HepG2 (cell line): ENCODE measurements around the gene SOX13. TPM values are rescaled to one million over a fixed set of nuclear protein-coding genes. Genes with fewer than 3 reads are reported as not detected.

ENCODE experiments used
- MED1 ChIP-seq: sonication (generic); formaldehyde crosslinking; IDR thresholded peaks from 2 replicates; pipeline ENCODE4 v1.4.0; 2020; ENCODE audit warnings: missing genetic modification reagents
- NAIF1 ChIP-seq: sonication (generic); formaldehyde crosslinking; IDR thresholded peaks from 2 replicates; pipeline ENCODE4 v1.5.0; 2020; ENCODE audit warnings: mild to moderate bottlenecking, missing genetic modification reagents, borderline replicate concordance
- ZNF562 ChIP-seq: sonication (generic); formaldehyde crosslinking; IDR thresholded peaks from 2 replicates; pipeline ENCODE4 v1.8.0; 2022; ENCODE audit warnings: missing genetic modification reagents, borderline replicate concordance
- ZNF891 ChIP-seq: sonication (generic); formaldehyde crosslinking; IDR thresholded peaks from 2 replicates; pipeline ENCODE4 v1.5.0; 2020; ENCODE audit warnings: mild to moderate bottlenecking, missing genetic modification reagents
- polyA plus RNA-seq, 8 experiments: library from polyadenylated mRNA; depleted of rRNA in 3 of 8; stranded (reverse) in 7 of 8; unstranded in 1 of 8; fragments of >200 nt; fragmentation: Illumina TruSeq in 4 of 8; extraction: Trizol in 4 of 8; gene quantifications; 2 replicates each; pipeline versions ENCODE4 v1.2.1 to v1.2.3, GENCODE V29; 2011 to 2016; ENCODE audit warnings: low read depth in 4 of 8, missing spikeins in 1 of 8, mixed read lengths in 1 of 8; ENCODE audit not compliant: insufficient read depth in 1 of 8
- total RNA-seq, 5 experiments: library from RNA; depleted of rRNA; stranded (reverse); fragments of >200 nt; fragmentation: Illumina TruSeq; extraction: Trizol; gene quantifications; 2 replicates each; pipeline ENCODE4 v1.2.3, GENCODE V29; 2016; ENCODE audit warnings: low read depth in 1 of 5
- TF ChIP-seq, protein P1 (sequence below): sonication (generic); formaldehyde crosslinking; IDR thresholded peaks from 2 replicates; pipeline ENCODE4 v1.5.0; 2020; ENCODE audit warnings: mild to moderate bottlenecking, missing genetic modification reagents, moderate library complexity
- TF ChIP-seq, protein P2 (sequence below): sonication (generic); formaldehyde crosslinking; IDR thresholded peaks from 2 replicates; pipeline ENCODE4 v1.5.1; 2020; ENCODE audit warnings: missing genetic modification reagents, mild to moderate bottlenecking, borderline replicate concordance
- TF ChIP-seq, protein P3 (sequence below): sonication (generic); formaldehyde crosslinking; IDR thresholded peaks from 2 replicates; pipeline ENCODE4 v1.4.0; 2020; ENCODE audit warnings: missing genetic modification reagents

SOX13 gene
- total and polyA plus RNA-seq, 2 of the 13 experiments (the other 11 are each of a cell fraction or from before 2014, with no cell fraction given): 13.3 to 15.8 TPM

DNA sequence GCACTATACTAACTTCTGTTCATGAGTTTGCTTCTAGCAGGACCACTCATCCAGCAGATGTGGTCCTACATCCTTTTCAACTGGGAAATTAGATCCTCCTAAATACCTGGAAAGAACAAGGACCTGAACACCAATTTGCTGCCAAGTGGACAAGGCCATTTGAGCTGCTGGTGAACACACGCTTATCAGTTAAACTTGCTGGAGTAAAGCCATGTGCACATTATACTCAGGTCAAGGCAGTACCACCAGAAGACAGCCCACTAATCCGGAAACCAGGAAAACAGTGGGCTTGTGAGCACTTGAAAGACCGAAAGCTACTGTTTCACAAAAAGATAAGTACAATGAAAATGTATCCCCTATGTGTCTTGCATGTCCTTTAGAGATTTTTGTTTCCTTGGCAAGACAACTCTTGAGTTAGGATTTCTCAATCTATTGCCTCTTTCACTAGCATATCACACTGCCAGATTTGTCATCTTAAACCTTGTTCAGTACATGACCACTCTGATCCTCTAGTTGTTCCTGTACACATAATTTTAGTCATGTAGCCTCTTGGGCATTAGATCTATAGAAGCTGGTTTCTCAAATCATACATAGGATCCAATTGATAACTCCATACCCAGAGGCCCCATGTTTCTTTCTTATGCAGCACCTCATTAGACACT, 97.7 kb downstream of the SOX13 start (continued):
- TF ChIP-seq, protein P1, sequence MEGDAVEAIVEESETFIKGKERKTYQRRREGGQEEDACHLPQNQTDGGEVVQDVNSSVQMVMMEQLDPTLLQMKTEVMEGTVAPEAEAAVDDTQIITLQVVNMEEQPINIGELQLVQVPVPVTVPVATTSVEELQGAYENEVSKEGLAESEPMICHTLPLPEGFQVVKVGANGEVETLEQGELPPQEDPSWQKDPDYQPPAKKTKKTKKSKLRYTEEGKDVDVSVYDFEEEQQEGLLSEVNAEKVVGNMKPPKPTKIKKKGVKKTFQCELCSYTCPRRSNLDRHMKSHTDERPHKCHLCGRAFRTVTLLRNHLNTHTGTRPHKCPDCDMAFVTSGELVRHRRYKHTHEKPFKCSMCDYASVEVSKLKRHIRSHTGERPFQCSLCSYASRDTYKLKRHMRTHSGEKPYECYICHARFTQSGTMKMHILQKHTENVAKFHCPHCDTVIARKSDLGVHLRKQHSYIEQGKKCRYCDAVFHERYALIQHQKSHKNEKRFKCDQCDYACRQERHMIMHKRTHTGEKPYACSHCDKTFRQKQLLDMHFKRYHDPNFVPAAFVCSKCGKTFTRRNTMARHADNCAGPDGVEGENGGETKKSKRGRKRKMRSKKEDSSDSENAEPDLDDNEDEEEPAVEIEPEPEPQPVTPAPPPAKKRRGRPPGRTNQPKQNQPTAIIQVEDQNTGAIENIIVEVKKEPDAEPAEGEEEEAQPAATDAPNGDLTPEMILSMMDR: no peak
- TF ChIP-seq MED1 (CRISPR knock-in tag) (no peak), ZNF562 (CRISPR knock-in tag) (no peak), NAIF1 (CRISPR knock-in tag) (no peak), ZNF891 (CRISPR knock-in tag) (no peak)
- TF ChIP-seq, protein P2, sequence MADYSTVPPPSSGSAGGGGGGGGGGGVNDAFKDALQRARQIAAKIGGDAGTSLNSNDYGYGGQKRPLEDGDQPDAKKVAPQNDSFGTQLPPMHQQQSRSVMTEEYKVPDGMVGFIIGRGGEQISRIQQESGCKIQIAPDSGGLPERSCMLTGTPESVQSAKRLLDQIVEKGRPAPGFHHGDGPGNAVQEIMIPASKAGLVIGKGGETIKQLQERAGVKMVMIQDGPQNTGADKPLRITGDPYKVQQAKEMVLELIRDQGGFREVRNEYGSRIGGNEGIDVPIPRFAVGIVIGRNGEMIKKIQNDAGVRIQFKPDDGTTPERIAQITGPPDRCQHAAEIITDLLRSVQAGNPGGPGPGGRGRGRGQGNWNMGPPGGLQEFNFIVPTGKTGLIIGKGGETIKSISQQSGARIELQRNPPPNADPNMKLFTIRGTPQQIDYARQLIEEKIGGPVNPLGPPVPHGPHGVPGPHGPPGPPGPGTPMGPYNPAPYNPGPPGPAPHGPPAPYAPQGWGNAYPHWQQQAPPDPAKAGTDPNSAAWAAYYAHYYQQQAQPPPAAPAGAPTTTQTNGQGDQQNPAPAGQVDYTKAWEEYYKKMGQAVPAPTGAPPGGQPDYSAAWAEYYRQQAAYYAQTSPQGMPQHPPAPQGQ (CRISPR knock-in tag): no peak
- TF ChIP-seq, protein P3, sequence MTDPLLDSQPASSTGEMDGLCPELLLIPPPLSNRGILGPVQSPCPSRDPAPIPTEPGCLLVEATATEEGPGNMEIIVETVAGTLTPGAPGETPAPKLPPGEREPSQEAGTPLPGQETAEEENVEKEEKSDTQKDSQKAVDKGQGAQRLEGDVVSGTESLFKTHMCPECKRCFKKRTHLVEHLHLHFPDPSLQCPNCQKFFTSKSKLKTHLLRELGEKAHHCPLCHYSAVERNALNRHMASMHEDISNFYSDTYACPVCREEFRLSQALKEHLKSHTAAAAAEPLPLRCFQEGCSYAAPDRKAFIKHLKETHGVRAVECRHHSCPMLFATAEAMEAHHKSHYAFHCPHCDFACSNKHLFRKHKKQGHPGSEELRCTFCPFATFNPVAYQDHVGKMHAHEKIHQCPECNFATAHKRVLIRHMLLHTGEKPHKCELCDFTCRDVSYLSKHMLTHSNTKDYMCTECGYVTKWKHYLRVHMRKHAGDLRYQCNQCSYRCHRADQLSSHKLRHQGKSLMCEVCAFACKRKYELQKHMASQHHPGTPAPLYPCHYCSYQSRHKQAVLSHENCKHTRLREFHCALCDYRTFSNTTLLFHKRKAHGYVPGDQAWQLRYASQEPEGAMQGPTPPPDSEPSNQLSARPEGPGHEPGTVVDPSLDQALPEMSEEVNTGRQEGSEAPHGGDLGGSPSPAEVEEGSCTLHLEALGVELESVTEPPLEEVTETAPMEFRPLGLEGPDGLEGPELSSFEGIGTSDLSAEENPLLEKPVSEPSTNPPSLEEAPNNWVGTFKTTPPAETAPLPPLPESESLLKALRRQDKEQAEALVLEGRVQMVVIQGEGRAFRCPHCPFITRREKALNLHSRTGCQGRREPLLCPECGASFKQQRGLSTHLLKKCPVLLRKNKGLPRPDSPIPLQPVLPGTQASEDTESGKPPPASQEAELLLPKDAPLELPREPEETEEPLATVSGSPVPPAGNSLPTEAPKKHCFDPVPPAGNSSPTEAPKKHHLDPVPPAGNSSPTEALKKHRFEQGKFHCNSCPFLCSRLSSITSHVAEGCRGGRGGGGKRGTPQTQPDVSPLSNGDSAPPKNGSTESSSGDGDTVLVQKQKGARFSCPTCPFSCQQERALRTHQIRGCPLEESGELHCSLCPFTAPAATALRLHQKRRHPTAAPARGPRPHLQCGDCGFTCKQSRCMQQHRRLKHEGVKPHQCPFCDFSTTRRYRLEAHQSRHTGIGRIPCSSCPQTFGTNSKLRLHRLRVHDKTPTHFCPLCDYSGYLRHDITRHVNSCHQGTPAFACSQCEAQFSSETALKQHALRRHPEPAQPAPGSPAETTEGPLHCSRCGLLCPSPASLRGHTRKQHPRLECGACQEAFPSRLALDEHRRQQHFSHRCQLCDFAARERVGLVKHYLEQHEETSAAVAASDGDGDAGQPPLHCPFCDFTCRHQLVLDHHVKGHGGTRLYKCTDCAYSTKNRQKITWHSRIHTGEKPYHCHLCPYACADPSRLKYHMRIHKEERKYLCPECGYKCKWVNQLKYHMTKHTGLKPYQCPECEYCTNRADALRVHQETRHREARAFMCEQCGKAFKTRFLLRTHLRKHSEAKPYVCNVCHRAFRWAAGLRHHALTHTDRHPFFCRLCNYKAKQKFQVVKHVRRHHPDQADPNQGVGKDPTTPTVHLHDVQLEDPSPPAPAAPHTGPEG (CRISPR knock-in tag): no peak
